HG03439 (cell line): ENCODE data around the gene FAM181A.
A peak's percentile ranks its signal among the peaks of the same experiment; 100 is the strongest.

Experiments
- ATAC-seq: cut with Tn5 transposase; IDR thresholded peaks from one replicate; pipeline ENCODE4 v1.9.1; 2021; ENCODE audit warnings: mild to moderate bottlenecking, moderate library complexity; ENCODE audit not compliant: unreplicated experiment

Gene FAM181A

DNA sequence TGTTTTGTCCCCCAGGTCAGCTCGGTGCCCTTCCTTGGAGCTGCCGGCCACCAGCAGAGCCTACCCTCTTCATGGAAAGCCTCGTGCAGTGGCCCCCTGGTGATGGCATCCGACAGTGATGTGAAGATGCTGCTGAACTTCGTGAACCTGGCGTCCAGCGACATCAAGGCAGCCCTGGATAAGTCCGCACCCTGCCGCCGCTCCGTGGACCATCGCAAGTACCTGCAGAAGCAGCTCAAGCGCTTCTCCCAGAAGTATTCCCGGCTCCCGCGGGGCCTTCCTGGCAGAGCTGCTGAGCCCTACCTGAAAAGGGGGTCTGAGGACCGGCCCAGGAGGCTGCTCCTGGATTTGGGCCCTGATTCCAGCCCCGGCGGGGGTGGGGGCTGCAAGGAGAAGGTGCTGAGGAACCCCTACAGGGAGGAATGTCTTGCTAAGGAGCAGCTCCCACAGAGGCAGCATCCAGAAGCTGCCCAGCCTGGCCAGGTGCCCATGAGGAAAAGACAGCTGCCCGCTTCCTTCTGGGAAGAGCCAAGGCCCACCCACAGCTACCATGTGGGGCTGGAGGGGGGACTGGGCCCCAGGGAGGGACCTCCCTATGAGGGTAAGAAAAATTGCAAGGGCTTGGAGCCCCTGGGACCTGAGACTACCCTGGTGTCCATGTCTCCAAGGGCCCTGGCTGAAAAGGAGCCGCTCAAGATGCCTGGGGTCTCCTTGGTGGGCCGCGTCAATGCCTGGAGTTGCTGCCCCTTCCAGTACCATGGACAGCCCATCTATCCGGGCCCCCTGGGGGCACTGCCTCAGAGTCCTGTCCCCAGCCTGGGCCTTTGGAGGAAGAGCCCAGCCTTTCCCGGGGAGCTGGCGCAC, 1.3 kb downstream of the FAM181A start:
- no peak for ATAC-seq

DNA sequence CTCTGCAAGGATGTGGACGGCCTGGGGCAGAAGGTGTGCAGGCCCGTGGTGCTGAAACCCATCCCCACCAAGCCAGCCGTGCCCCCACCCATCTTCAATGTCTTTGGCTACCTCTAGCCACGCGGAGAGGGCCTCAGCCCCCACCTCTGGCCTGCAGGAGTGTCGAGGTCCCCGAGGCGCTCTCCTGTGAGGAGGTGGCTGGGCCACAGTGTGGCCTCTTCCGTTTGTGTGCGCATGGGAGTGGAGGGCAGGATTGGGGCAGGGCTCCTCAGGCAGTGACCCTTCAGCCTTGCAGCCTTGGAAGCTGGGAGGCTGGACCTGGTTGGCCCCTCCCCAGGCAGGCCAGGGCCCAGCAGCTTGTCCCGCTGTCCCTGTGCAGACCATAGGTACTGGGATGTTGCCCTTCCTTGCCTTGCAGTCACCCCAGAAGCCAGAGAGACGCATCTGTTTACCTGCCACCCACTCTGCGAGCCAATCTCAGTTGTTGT, 1.9 kb downstream of the FAM181A start:
- no peak for ATAC-seq

DNA sequence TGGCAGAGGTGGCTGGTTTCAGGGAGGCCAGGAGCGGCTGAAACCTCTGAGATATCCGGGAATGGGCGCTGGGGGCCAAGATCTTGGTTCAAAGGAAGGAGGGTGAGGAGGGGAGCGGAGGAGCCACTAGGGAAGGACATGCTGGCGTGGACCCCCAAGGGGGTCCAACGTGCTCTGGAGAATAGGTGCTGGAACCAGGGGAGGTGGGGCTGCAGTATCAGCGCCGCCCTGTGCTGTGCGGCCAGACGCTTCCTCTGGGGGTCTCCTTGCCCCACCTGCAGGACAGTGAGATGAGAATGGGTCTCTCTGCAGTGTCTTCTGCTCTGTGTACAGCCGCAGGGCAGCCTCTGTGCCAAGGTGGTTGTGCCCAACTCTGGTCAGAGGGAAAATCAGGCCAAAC, 2.5 kb downstream of the FAM181A start:
- no peak for ATAC-seq

DNA sequence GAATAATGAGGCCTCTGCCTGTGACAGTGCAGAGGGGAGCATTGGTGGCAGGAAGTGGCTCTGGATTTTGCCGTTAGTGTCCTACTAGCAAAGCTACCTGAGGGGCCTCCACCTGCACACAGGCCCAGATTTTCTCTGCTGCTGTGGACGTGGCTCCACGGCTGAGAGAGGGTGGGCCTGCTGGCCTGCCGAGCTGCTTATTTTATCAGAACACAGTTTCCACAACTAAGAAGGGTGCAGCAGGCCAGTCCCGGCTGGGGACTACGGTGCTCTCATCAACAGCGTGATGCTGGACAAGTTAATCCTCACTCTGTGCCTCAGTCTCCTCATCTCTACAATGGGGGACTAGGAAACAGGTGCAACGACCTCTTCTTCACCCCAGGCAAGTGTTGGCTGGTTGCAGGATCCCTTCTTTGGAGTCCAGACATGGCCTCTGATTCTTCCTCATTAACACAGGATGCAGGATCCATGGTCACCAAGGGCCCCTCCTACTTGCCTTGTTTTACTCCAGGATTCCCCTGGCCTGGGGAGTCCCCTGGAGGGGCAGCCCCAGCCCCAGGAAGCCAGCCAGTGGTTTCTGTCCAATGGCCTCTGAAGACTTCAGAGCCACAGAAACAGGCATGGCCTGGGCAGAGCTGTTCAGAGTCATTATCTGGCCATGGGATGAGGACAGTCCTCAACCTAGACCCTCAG, 3.3 kb downstream of the FAM181A start:
- no peak for ATAC-seq

DNA sequence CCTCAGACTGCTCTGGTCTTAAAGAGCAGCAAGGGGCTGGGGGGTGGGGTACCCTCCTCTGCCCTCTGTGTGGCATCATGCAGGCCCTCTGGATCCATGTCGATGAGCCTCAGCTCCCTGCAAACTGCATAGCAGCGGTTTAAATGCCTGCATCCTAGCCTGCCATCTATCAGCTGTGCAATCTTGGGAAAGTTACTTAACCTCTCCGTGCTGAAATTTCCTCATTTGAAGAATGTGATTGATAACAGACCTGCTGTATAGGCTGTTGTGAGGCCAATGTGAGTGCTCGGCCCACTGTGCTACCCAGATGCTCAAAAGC, 3.8 kb downstream of the FAM181A start:
- ATAC-seq: no peak

DNA sequence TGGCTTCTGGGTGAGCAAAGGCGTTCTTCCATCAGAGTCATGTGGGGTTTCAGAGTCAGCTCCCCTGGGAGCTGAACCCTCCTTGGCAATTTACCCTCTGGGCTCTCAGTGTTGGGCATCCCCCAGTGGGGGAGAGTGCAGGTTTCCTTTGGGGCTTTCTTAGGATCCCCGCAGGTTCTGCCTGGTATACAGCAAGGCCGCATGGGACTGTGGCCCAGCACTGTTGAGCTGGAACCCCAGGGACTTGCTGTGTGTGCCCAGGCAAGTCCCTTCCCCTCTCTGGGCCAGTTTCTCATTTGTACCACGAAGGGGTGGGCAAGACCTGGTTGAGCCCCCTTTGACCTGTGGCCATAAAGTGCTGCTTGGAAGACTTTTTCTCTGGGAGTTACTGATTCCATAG, 5.5 kb downstream of the FAM181A start:
- ATAC-seq: no peak

DNA sequence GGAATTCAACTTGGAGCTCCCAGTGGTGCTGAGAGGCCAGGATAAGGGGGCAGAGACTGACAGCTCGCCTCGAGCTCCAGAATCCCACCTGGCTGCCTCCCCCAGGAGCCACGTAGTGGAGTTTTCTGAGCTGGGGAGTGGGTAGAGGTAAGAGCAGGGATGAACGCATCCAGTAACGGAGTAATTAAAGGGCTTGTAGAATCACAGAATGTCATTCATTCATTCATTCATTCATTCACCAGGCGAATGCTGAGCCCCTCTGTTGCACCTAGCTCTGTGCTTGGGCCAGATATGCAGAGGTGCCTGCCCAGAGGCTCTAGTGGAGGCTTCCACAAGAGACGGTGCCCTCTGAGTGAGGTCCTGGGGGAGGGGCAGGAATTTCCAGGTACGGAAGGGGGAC, 8.1 kb downstream of the FAM181A start:
- ATAC-seq: no peak

DNA sequence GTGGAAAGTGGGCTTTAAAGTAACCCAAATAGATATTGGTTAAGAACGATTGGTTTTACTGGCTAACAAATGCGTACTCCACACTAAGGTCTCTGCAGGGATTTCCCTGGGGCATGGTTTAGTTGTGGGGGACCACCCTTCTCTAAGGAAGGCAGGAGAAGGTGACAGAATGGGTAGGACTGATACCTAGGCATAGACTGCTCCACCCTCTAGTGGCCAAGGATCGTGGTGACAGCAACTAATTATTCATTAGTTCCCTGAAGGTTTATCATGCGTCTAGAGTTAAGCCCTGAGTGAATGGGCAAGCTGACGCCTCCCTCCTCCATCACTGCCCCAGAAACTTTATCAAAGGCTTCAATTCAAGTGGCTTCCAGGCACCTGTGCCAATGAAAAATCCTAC, 9.1 kb downstream of the FAM181A start:
- no peak for ATAC-seq

DNA sequence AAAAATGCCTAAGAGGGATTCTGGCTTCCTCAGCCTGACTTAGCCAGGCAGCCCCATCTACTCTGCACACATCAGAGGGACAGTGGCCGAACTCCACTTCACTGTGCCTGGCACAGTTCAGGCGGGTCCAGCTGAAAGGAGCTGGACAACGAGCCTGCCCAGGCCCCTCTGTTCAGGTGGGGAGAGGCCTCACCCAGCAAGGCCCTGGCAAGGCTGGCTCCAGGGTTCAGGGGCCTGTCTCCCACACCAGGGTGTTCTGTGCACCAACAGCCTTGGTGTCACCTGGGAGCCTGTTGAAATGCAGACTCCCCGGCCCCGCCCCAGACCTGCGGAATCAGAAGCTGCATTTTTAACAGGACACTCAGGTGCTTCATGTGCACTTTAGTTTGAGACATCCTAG, 9.8 kb downstream of the FAM181A start:
- no peak for ATAC-seq

DNA sequence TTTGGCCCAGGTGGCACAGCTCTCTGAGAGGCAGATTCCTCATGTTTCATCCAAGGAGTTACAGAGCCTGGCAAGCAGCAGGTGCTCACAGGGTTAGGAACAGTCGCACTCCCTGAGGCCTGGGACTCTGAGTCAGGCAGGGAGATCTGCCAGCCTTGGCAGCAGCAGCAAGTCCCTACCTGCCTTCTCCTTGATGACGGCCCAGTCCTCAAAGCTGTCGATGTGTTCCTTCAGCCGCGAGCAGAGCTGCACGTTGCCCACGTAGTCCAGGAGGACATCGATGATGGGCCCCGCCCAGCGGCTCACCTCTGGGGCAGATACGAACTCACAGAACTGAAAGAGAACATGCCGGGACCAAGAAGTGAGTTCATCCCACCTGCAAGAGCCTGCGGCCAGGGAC, 10.4 kb downstream of the FAM181A start:
- no peak for ATAC-seq

DNA sequence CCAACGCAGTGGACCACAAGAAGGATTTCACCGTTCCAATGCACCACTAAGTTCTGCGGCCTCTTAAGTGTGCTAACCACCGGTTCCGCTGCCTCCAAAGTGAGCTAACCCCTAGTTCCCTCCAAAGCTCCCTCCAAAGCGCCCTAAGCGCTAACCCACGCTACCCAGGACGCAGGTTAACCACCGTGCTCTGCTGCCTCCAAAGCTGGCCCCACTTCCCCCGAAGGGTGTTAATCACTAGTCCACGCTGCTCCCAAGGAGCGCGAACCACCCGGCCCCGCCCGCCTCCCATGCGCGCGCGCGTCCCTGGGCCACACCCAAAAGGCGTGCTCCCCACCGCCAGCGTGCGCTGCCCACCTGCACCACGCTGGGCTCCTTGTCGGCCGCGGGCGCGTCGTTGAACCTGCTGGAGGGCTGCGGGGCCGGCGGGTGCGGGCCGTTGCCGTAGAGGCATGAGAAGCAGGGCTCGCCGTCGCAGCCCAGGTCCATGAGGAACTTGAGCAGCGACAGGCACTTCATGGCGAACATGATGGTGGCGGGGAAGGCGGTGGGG, 11.7 kb downstream of the FAM181A start:
- ATAC-seq: no peak

DNA sequence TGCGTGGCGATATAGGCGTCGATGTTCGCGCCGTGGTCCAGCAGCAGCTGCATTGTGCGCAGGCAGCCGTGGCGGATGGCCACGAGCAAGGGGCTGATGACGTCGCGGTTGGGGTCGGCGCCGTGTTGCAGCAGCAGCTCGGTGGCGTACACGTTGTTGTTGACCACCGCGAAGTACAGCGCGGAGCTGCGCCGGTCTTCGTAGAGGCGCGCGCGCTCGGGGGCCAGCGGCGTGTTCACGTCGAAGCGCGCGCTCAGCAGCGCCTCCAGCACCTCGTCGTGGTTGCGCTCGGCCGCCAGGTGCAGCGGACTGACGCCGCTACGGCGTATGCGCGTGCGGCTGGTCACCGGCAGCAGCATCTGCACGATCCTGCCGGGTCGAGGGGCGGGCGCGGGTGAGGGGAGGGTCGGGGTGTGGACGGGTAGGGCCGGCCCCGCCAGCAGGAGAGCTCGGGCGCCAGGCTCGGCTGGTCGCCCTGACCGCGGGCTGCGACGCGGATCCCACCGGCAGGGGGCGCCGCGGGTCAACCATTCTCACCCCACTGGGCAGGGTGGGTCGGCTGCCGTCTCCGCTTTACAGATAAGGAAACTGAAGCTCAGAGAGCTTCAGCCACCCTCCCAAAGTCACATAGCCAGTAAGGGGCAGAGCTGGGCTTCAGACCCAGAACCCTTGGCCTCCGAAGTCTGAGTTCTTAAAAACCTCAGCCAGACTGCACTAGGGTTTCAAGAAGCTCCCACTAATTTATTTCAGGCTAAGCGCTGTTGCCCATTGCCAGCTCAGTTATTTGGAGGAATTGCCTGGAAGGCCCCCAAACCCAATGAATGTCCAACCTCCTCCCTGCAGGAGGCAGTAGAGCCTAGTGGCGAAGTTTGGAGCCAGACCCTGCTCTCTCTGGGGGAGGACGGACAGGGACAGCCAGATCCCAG, 12.4 kb downstream of the FAM181A start:
- peak; percentile 94 for ATAC-seq

DNA sequence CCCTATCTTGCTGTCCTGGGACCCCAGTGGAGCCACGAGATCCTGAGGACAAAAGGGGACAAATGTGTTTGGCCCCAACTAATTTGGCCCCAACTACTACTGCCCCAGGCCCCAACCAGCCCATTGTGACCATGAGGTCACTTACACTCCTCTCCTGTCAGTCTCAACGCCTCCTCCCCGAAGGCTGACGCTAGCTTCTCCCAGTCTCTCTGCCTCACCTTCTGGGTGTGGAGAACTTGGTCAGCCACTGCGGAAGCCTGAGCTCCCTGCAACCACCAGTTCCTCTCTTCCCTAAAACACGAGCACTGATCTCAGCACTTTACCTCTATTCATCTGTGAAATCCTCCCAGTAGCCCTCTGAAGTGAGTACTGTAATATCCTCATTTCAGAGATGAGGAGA, 13.3 kb downstream of the FAM181A start:
- ATAC-seq: no peak

DNA sequence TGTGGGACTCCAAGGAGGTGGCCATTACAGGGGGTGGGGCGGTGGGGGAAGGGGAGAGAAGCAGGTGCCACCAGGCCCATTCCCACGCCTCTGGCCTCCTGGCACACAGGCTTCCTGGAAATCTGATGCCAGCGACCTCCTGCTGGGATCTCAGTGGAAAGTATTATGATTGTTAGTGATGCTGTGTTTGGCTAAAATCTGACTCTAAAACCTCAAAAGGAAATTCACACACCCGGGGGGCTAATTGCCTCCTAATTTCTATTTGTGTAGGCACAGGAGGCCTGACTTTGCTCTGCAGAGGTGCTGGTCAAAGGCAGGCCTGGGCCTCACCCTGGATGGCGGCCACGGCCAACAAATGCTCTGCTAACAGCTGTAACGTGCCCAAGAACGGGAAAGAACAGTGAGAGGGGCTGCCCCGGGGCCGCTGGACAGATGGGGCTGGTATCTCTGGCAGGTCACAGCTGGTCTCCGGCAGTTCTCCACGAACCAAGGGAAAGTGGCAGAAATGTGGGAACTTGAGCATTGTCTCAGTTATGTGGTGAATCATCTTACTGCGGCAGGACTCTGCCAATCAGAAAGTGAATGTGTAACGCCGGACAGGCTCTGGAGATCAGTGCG, 14.3 kb downstream of the FAM181A start:
- no peak for ATAC-seq

DNA sequence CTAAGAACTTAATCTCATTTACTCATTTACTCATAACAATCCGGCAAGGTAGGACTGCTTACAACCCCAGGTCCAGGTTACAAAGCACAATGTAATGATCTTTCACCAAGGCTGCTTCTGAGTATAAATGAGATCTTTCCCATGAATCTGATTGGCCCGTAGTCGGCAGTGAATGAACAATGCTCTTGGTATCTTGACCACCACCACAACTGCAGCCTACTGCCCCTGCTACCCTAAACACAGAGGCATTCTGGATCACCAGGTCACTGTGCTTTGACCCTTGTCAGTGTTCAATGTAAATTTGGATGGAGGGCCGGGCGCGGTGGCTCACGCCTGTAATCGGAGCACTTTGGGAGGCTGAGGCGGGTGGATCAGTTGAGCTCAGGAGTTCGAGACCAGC, 15.9 kb downstream of the FAM181A start:
- no peak for ATAC-seq

DNA sequence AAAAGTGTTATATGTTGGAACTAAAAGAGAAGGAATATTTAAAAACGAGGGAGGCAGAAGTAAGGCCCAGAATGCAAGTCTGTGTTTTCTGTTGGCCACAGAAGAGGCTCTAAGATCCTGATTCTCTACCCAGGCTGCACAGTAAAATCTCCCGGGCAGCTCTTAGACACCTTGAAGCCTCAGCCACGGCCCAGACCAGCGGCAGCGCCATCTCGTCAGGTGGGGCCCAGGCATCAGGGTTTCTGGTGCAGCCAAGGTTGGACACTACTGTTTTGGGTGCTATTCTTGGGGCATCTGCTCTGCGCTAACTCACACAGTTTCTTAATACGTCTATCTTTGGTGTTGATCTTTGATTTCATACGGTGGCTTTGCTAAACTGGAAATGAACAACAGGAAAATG, 16.8 kb downstream of the FAM181A start:
- ATAC-seq: no peak

DNA sequence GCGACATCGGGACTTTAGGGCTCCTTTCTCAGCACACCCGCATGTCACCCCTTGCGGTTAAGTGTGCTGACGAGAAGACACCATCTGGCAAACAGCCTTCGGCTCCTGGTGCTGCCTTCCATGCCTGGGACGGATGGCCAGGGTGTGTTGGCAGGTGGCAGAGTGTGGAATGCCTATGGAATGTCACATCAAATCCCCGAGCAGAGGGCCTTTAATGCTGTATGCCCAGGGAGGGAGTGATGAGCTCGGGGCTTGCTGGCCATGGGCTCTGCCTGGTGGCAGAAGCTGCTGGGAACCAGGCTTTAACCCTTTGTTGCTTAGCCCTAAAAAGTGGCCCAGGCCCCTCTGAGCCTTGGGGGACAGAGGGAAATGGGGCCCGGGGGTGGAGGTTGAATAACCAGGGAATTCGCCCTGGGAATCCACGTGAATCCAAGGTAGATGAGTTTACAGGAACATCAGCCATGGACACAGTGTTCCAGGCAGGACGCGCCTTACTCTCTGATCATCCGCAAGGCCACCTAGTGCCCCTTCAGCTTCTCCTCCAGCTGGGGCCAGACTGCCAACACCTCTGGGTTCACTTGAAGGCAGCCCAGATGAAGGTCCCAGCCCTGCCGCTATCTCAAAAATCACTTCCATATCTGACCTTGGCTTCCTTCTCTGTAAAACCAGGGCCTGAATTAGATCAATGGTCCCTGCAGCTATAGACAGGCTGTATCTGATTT, 17.4 kb downstream of the FAM181A start:
- ATAC-seq: no peak

DNA sequence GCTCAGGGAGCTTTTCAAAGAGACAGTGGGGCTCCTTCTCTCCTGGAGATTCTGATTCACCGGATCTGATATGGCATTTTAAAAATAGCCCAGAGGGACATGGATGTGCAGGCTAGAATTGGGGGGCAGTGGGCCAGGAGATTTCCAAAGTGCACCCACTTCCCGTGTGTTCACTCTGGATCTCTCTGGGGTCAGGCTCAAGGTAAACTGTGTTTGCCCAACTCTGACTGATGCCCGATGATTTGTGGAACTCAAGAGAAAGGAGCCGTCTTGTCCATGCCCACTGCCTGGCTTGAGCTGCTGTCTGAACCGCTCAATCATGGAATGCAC, 17.9 kb downstream of the FAM181A start:
- ATAC-seq: no peak

DNA sequence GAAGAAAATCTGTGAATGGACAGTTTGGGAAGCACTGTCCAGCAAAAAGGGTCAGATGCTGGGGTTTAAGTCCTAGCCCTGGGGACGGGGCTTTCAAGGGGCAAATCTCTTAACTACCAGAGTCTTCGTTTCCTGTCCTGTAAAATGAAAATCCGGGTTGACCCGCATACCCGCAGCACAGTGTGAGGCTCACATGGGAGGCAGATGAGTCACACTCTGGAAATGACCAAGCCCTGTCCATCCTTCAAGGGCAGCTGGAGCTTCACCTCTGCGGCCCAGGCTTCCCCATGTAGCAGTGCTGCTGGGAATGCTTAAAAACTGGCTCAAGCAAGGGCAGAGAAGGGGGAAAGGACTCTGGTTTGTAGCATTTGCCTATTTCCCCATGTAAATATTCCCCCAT, 19.0 kb downstream of the FAM181A start:
- no peak for ATAC-seq

DNA sequence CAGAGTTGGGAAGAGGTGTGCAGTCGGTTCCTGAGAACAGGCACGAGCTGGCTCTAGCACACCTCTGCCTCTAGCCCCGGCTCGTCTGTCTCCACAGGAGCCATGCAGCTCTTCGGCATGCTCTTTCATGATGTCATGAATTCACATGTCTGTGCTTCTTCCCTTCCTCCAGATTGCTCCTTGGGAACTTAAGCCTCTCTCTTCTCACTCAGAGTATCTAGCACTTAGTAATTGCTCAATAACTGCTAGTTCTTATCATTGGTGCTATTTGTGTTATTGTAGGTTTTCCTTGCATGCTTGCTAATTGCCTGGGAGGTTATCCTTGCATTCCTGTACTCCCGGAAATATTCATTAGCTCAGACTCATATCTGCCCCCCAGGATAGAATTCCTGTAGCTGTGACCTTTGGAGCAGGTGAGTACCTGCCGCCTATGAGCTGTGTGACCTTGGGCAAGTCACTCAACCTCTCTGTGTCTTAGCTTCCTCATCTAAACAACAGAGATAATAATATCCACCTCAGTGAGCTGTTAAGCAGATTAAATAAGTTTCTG, 19.5 kb downstream of the FAM181A start:
- ATAC-seq: no peak
